GM23338 (cell line): Measurements from ENCODE around the gene CNNM4. TPM values are rescaled to one million over a fixed set of nuclear protein-coding genes. Genes with fewer than 3 reads are reported as not detected.

ENCODE experiments used
- ATAC-seq: fragments of 200-7000 bp; cut with Tn5 transposase; 3 replicates; pipeline ENCODE4 v1.9.1; 2020
- DNase-seq: peaks from one replicate; pipeline ENCODE4 v3.0.0-alpha.2; 2015; ENCODE audit warnings: low spot score
- H2AFZ ChIP-seq: fragments of 200-600 bp; sonication (generic); 2 replicates; pipeline ENCODE4 v1.8.0; 2016; ENCODE audit warnings: antibody characterized with exemption, mild to moderate bottlenecking, moderate library complexity
- H3F3A ChIP-seq: fragments of 200-600 bp; sonication (generic); replicated peaks from 2 replicates; pipeline ENCODE4 v1.8.0; 2017; ENCODE audit warnings: antibody characterized with exemption, mixed run types, low read depth
- H3K27ac ChIP-seq: fragments of 200-600 bp; sonication (generic); 2 replicates; pipeline ENCODE4 v1.6.1; 2016; ENCODE audit warnings: low read depth
- H3K27me3 ChIP-seq: fragments of 200-600 bp; sonication (generic); 2 replicates; pipeline ENCODE4 v1.8.0; 2016; ENCODE audit warnings: mild to moderate bottlenecking, mixed run types, moderate library complexity; ENCODE audit not compliant: insufficient read depth
- H3K36me3 ChIP-seq: fragments of 200-600 bp; sonication (generic); 2 replicates; pipeline ENCODE4 v1.8.0; 2016; ENCODE audit warnings: mild to moderate bottlenecking; ENCODE audit not compliant: insufficient read depth
- H3K4me1 ChIP-seq: fragments of 200-600 bp; sonication (generic); 2 replicates; pipeline ENCODE4 v1.8.0; 2016; ENCODE audit warnings: mild to moderate bottlenecking, moderate library complexity; ENCODE audit not compliant: insufficient read depth
- H3K4me2 ChIP-seq: fragments of 200-600 bp; sonication (generic); 2 replicates; pipeline ENCODE4 v1.7.1; 2017; ENCODE audit warnings: mixed run types
- H3K4me3 ChIP-seq: fragments of 200-600 bp; sonication (generic); 2 replicates; pipeline ENCODE4 v1.6.1; 2016; ENCODE audit warnings: mixed run types
- H3K79me2 ChIP-seq: fragments of 200-600 bp; sonication (generic); replicated peaks from 2 replicates; pipeline ENCODE4 v1.8.0; 2017; ENCODE audit warnings: mild to moderate bottlenecking; ENCODE audit not compliant: insufficient read depth
- H3K9me2 ChIP-seq: fragments of 200-600 bp; sonication (generic); 2 replicates; pipeline ENCODE4 v1.8.0; 2017; ENCODE audit not compliant: insufficient read depth
- H4K20me1 ChIP-seq: fragments of 200-600 bp; sonication (generic); replicated peaks from 2 replicates; pipeline ENCODE4 v1.8.0; 2017; ENCODE audit warnings: mild to moderate bottlenecking; ENCODE audit not compliant: insufficient read depth
- H3K27ac Mint-ChIP-seq: 2 replicates; pipeline ENCODE4 v1.8.0; 2020; ENCODE audit warnings: inconsistent platforms, mild to moderate bottlenecking, moderate library complexity, mixed read lengths
- H3K27me3 Mint-ChIP-seq: 3 replicates; pipeline ENCODE4 v1.8.0; 2022; ENCODE audit warnings: low read depth, mild to moderate bottlenecking, moderate library complexity, mixed read lengths, inconsistent platforms; ENCODE audit not compliant: insufficient read depth, poor library complexity
- H3K36me3 Mint-ChIP-seq: 3 replicates; pipeline ENCODE4 v1.8.0; 2021; ENCODE audit warnings: low read depth, mild to moderate bottlenecking, inconsistent platforms, moderate library complexity, mixed read lengths
- H3K4me1 Mint-ChIP-seq: 3 replicates; pipeline ENCODE4 v1.8.0; 2020; ENCODE audit warnings: mild to moderate bottlenecking, inconsistent platforms, mixed read lengths
- H3K4me3 Mint-ChIP-seq: 3 replicates; pipeline ENCODE4 v1.8.0; 2021; ENCODE audit warnings: moderate library complexity, mild to moderate bottlenecking, inconsistent platforms, mixed read lengths
- H3K9me3 Mint-ChIP-seq: 3 replicates; pipeline ENCODE4 v1.8.0; 2020; ENCODE audit warnings: moderate library complexity, mild to moderate bottlenecking, inconsistent platforms, mixed read lengths
- EZH2 ChIP-seq: fragments of 200-600 bp; sonication (generic); IDR thresholded peaks from one replicate; pipeline ENCODE4 v1.8.0; 2017; ENCODE audit warnings: antibody characterized with exemption, mild to moderate bottlenecking, low read depth; ENCODE audit not compliant: unreplicated experiment
- EZH2phosphoT487 ChIP-seq: fragments of 200-600 bp; sonication (generic); IDR thresholded peaks from one replicate; pipeline ENCODE4 v1.8.1; 2018; ENCODE audit warnings: antibody characterized with exemption; ENCODE audit not compliant: unreplicated experiment
- NANOG ChIP-seq: IDR thresholded peaks from 2 replicates; pipeline ENCODE4 v1.6.1; 2016; ENCODE audit warnings: antibody characterized with exemption, borderline replicate concordance
- polyA plus RNA-seq: library from polyadenylated mRNA; unstranded; fragments of >200 nt; fragmentation: Nextera tagmentation; extraction: Ambion mirVana; gene quantifications from 2 replicates; pipeline ENCODE4 v1.2.1, GENCODE V29; 2016
- total RNA-seq: library from RNA; depleted of rRNA; stranded (reverse); fragments of >200 nt; shearing (Covaris generic); gene quantifications from 2 replicates; pipeline ENCODE4 v1.2.3, GENCODE V29; 2014
- TF ChIP-seq, protein P1 (sequence below), 2 experiments: fragments of 200-600 bp in 1 of 2; sonication (generic) in 1 of 2; conservative IDR thresholded peaks; 2 replicates each; pipeline versions ENCODE4 v1.5.1 to v1.6.1; 2016 to 2017; ENCODE audit warnings: antibody characterized with exemption in 2 of 2, low read depth in 2 of 2, mild to moderate bottlenecking in 2 of 2, moderate library complexity in 1 of 2
- TF ChIP-seq, protein P2 (sequence below): IDR thresholded peaks from one replicate; pipeline ENCODE4 v1.6.1; 2018; ENCODE audit warnings: antibody characterized with exemption; ENCODE audit not compliant: unreplicated experiment

CNNM4 gene
- total and polyA plus RNA-seq, 2 experiments from 2014 or later: 2.9 to 12.9 TPM

DNA sequence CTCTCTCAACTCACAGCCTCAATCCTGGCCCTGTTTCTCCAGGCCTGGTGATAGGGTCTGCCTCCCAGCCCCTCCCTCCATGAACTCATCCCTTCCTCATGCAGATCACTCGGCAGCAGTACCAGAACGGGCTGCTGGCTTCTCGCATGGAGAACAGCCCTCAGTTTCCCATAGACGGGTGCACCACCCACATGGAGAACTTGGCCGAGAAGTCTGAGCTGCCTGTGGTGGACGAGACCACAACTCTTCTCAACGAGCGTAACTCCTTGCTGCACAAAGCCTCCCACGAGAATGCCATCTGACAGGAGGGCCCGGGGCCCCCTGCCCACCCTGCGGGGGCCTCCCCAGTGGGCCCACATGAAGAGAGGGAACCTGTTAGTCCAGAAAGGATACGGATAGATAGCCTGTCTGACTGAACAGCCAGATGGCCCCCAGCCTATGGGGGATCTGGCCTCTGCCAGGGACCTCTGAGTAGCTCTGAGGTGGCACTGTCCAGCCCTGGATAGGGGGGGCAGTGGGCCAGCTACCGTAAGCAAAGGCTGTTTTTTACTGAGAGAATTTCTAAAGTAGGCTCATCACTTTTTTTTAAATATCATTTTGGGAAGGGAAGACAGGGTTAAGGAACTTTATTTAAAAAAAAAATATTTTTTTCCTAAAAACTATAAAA is 48.6 kb downstream of the CNNM4 start (continued):
- TF ChIP-seq, protein P1, sequence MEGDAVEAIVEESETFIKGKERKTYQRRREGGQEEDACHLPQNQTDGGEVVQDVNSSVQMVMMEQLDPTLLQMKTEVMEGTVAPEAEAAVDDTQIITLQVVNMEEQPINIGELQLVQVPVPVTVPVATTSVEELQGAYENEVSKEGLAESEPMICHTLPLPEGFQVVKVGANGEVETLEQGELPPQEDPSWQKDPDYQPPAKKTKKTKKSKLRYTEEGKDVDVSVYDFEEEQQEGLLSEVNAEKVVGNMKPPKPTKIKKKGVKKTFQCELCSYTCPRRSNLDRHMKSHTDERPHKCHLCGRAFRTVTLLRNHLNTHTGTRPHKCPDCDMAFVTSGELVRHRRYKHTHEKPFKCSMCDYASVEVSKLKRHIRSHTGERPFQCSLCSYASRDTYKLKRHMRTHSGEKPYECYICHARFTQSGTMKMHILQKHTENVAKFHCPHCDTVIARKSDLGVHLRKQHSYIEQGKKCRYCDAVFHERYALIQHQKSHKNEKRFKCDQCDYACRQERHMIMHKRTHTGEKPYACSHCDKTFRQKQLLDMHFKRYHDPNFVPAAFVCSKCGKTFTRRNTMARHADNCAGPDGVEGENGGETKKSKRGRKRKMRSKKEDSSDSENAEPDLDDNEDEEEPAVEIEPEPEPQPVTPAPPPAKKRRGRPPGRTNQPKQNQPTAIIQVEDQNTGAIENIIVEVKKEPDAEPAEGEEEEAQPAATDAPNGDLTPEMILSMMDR (conservative IDR thresholded peaks at IDR 0.05; ENCODE audit: low read depth in 2 of 2): no peak
- TF ChIP-seq, protein P2, sequence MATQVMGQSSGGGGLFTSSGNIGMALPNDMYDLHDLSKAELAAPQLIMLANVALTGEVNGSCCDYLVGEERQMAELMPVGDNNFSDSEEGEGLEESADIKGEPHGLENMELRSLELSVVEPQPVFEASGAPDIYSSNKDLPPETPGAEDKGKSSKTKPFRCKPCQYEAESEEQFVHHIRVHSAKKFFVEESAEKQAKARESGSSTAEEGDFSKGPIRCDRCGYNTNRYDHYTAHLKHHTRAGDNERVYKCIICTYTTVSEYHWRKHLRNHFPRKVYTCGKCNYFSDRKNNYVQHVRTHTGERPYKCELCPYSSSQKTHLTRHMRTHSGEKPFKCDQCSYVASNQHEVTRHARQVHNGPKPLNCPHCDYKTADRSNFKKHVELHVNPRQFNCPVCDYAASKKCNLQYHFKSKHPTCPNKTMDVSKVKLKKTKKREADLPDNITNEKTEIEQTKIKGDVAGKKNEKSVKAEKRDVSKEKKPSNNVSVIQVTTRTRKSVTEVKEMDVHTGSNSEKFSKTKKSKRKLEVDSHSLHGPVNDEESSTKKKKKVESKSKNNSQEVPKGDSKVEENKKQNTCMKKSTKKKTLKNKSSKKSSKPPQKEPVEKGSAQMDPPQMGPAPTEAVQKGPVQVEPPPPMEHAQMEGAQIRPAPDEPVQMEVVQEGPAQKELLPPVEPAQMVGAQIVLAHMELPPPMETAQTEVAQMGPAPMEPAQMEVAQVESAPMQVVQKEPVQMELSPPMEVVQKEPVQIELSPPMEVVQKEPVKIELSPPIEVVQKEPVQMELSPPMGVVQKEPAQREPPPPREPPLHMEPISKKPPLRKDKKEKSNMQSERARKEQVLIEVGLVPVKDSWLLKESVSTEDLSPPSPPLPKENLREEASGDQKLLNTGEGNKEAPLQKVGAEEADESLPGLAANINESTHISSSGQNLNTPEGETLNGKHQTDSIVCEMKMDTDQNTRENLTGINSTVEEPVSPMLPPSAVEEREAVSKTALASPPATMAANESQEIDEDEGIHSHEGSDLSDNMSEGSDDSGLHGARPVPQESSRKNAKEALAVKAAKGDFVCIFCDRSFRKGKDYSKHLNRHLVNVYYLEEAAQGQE: no peak
- no peak for TF ChIP-seq EZH2
- no peak for TF ChIP-seq NANOG

DNA sequence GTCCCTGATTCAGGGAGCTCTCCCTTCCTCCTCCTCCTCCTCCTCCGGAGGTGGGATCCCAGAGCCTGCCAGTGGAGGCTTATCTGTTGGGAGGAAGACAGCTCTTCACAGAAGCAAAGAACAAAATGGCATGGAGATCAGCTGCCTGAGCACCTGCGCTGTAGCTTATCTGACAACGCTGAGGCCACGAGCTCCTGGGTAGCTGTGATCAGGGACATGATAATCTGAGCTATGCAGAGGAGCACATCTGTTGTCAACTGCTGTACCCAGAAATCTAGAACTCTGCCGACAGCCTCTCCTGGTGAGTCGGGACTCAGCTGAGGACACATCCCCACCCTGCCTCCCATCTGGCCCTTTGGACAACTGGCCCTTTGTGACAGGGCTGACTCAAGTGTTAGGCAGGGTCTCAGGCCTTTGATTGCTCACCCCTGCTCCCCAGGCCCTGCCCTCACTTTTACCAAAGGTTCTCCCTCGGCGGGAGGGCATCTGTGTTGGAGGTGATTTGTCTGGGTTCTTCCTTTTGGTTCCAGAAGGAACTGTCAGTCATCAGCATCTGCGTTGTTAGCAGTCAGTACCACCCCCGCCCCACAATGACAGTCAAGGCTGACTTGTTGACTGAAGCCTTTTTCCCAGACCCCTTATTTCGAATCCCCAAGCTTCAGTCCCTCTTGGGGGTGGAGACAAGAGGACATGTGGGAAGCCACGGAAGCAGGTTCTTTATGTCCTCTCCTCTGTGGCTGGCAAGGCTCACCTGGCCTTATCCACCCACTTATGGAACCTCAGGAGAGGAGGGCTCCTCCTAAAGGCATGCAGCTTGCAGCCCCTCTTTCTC is 49.5 kb downstream of the CNNM4 start:
- H3K79me2 ChIP-seq: no peaks in the 10 kb centered on the region
- H3K4me3 ChIP-seq: no peak overlapping the region
- no peak overlapping the region for H3K27ac ChIP-seq
- Mint-ChIP-seq H3K27ac (no peak overlapping the region), H3K9me3 (peaks cover 6% of the 10 kb centered on the region; the same call in 1 of the 3 replicates), H3K36me3 (peaks cover 11% of the 10 kb centered on the region; the same call in 2 of the 3 replicates), H3K27me3 (no peaks in the 10 kb centered on the region), H3K4me1 (no peaks in the 10 kb centered on the region), H3K4me3 (no peak overlapping the region)
- no peak overlapping the region for H2AFZ ChIP-seq
- H3K36me3 ChIP-seq: no peaks in the 10 kb centered on the region
- ATAC-seq (no peak), DNase-seq (no peak)
- H3K9me2 ChIP-seq: no peaks in the 10 kb centered on the region
- H3K27me3 ChIP-seq: no peaks in the 10 kb centered on the region
- H3F3A ChIP-seq: peaks cover under 1% of the 10 kb centered on the region; the same call in 1 of the 2 replicates
- no peaks in the 10 kb centered on the region for H4K20me1 ChIP-seq
- H3K4me1 ChIP-seq: peaks cover 4% of the 10 kb centered on the region
- TF ChIP-seq NANOG (no peak), EZH2phosphoT487 (no peak)
- H3K4me2 ChIP-seq: no peak overlapping the region
